Endothelial cell of umbilical vein (primary cell): ENCODE data around the gene MRPS34. TPM values are rescaled to one million over a fixed set of nuclear protein-coding genes. Genes with fewer than 3 reads are reported as not detected.

Experiments used
- BruUV-seq: library from RNA; stranded (reverse); fragments of 400-500 nt; replicated peaks from 2 replicates; lab custom pipeline; 2021; lab: Mats Ljungman, UMichigan
- CTCF ChIA-PET: fragments of 300-600, 350-600 bp; sonication (Branson Sonifier 250); formaldehyde crosslinking; loops from one replicate; lab custom pipeline; 2021; ENCODE audit warnings: antibody characterized with exemption, inconsistent platforms; lab: Charles Lee
- POLR2A ChIA-PET: fragments of 300-600, 350-600 bp; sonication (Branson Sonifier 250); formaldehyde crosslinking; loops from one replicate; lab custom pipeline; 2021; ENCODE audit warnings: antibody characterized with exemption, inconsistent platforms; lab: Charles Lee
- DNase-seq: peaks from one replicate; pipeline ENCODE4 v3.0.0-alpha.2; 2011; ENCODE audit warnings: low read depth, low spot score
- FAIRE-seq: peaks from 2 replicates; lab custom pipeline; 2011; peaks lifted over from hg19 to GRCh38; lab: Jason Lieb, UNC
- H2AFZ ChIP-seq: 2 replicates; pipeline ENCODE4 v1.6.0; 2012; ENCODE audit warnings: low read depth, low read length, control low read depth, inconsistent platforms
- H3K27ac ChIP-seq: 2 replicates; pipeline ENCODE4 v1.5.1; 2011; ENCODE audit warnings: low read depth, mild to moderate bottlenecking, control low read depth, low read length, moderate library complexity; ENCODE audit not compliant: insufficient read depth
- H3K27me3 ChIP-seq, 2 experiments: 2 replicates each; pipeline versions ENCODE4 v1.6.0 to v1.6.1; 2011; ENCODE audit warnings: low read length in 2 of 2, mixed read lengths in 1 of 2; ENCODE audit not compliant: control insufficient read depth in 2 of 2, insufficient read depth in 2 of 2
- H3K36me3 ChIP-seq, 2 experiments: 2 replicates in 1 of 2; 3 replicates in 1 of 2; pipeline ENCODE4 v1.5.1; 2011; ENCODE audit warnings: low read length in 2 of 2, mild to moderate bottlenecking in 1 of 2, moderate library complexity in 1 of 2; ENCODE audit not compliant: control insufficient read depth in 2 of 2, insufficient read depth in 2 of 2; ENCODE audit errors: extremely low read depth in 1 of 2
- H3K4me1 ChIP-seq: 3 replicates; pipeline ENCODE4 v1.5.1; 2011; ENCODE audit warnings: mild to moderate bottlenecking, low read length; ENCODE audit not compliant: control insufficient read depth, insufficient read depth; ENCODE audit errors: extremely low read depth
- H3K4me2 ChIP-seq: 2 replicates; pipeline ENCODE4 v1.6.1; 2011; ENCODE audit warnings: low read length, control low read depth, mixed read lengths; ENCODE audit not compliant: insufficient read depth
- H3K4me3 ChIP-seq, 3 experiments: fragments of 200-600 bp in 1 of 3; sonication (generic), shearing (Covaris generic) in 1 of 3; replicated peaks in 1 of 3; 2 replicates each; pipeline ENCODE4 v1.5.1; 2011 to 2016; ENCODE audit warnings: control low read depth in 3 of 3, low read length in 3 of 3, mild to moderate bottlenecking in 2 of 3, inconsistent platforms in 1 of 3, low read depth in 1 of 3, moderate library complexity in 1 of 3; ENCODE audit not compliant: insufficient read depth in 1 of 3
- H3K79me2 ChIP-seq: 2 replicates; pipeline ENCODE4 v1.6.0; 2012; ENCODE audit warnings: low read length, inconsistent platforms; ENCODE audit not compliant: control insufficient read depth, insufficient read depth
- H3K9ac ChIP-seq: replicated peaks from 2 replicates; pipeline ENCODE3; 2011; ENCODE audit warnings: low read length, control low read depth; ENCODE audit not compliant: insufficient read depth; ENCODE audit errors: extremely low read depth
- H3K9me1 ChIP-seq: replicated peaks from 3 replicates; pipeline ENCODE4 v1.6.0; 2011; ENCODE audit warnings: mild to moderate bottlenecking, low read length; ENCODE audit not compliant: control insufficient read depth, insufficient read depth; ENCODE audit errors: extremely low read depth
- H3K9me3 ChIP-seq: replicated peaks from 2 replicates; pipeline ENCODE4 v1.5.1; 2012; ENCODE audit warnings: low read length, inconsistent platforms; ENCODE audit not compliant: control insufficient read depth, insufficient read depth
- H4K20me1 ChIP-seq: replicated peaks from 2 replicates; pipeline ENCODE3; 2011; ENCODE audit warnings: mild to moderate bottlenecking, low read length; ENCODE audit not compliant: control insufficient read depth, insufficient read depth; ENCODE audit errors: extremely low read depth
- POLR2A ChIP-seq: IDR thresholded peaks from 2 replicates; pipeline ENCODE4 v1.6.1; 2012; ENCODE audit warnings: low read depth, mild to moderate bottlenecking, control low read depth, low read length
- dilution Hi-C: fragments of 300-500 bp; cut with MboI; formaldehyde crosslinking; loops from one replicate; pipeline ENCODE4 v1.15.0; 2019; ENCODE audit warnings: low sequenced_read_pairs; ENCODE audit not compliant: extremely low pct_ligation_motif_present
- intact Hi-C: fragments of 100-400 bp; cut with micrococcal nuclease; formaldehyde crosslinking; loops from one replicate; pipeline ENCODE4 v1.10.0; 2022
- microRNA-seq: library from miRNA; unstranded; fragments of <30 nt; microRNA quantifications from one replicate; pipeline ENCODE4 v1.2.0, GENCODE V29; 2021; ENCODE audit warnings: borderline number of aligned reads, borderline replicate concordance
- polyA plus RNA-seq, 4 experiments: library from polyadenylated mRNA; depleted of rRNA in 3 of 4; stranded (reverse) in 3 of 4; unstranded in 1 of 4; fragments of >200 nt; gene quantifications; 2 replicates each; pipeline versions ENCODE4 v1.2.1 to v1.2.3, GENCODE V29; 2011 to 2012; ENCODE audit warnings: missing spikeins in 1 of 4
- small RNA-seq: library from RNA; depleted of rRNA; stranded (forward); fragments of <200 nt; gene quantifications from one replicate; pipeline ENCODE3, GENCODE V24; 2012; ENCODE audit warnings: low replicate concordance, low read depth; ENCODE audit not compliant: insufficient read depth, insufficient read length
- total RNA-seq: library from RNA; stranded (reverse); gene quantifications from 2 replicates; pipeline ENCODE4 v1.2.3, GENCODE V29; 2021
- TF ChIP-seq, protein P1 (sequence below), 2 donors: IDR thresholded peaks; 1 replicate in 1 of 2; 2 replicates in 1 of 2; pipeline ENCODE4 v1.5.1; 2011; ENCODE audit warnings: low read length in 2 of 2, mild to moderate bottlenecking in 2 of 2, moderate library complexity in 2 of 2, control low read depth in 1 of 2, inconsistent platforms in 1 of 2, low read depth in 1 of 2; ENCODE audit not compliant: insufficient read depth in 1 of 2; ENCODE audit errors: extremely low read depth in 1 of 2

The MRPS34 gene
- total and polyA plus RNA-seq, 2 donors (not counting 3 experiments of a cell fraction or from before 2014, with no cell fraction given) = 82.1 to 102 TPM

DNA sequence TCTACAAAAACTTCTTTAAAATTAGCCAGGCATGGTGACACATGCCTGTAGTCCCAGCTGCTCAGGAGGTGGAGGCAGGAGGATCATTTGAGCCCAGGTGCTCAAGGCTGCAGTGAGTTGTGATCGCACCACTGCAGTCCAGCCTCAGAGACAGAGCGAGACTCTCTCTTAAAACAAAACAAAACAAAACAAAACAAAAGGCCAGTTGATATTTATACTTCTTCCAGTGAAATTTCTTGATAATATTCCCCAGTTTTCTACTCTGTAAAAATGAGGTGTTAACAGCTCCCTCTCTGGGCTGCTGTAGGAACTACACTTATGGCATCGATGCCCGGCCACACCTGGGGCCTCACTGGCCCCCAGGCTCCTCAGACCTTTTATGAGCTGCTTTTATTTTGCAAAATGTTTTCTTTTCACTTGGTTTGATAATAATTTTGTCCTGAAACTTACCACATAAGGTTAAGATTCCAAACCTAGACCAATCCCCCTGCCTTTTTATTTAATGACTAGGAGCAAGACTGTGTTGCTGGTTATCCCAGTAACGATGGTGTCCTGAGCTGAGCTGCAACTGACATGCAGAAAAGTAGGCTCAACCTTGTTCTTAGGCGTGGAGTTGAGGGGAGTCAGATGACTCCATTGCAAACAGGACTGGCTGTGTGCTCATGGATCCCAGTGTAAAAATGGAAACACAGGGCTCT, 49.3 kb downstream of the MRPS34 start:
- no peak overlapping the region for H3K27ac ChIP-seq

More for the DNA sequence above, 49.3 kb downstream of the MRPS34 start:
- H3K4me1 ChIP-seq = peaks cover 9% of the 10 kb centered on the region
- H4K20me1 ChIP-seq = no peaks in the 10 kb centered on the region
- H3K4me3 ChIP-seq = no peak overlapping the region
- DNase-seq = peak; percentile 60
- H3K9ac ChIP-seq = no peak overlapping the region
- H3K27me3 ChIP-seq = no peaks in the 10 kb centered on the region
- no peak for TF ChIP-seq POLR2A
- TF ChIP-seq, protein P1, sequence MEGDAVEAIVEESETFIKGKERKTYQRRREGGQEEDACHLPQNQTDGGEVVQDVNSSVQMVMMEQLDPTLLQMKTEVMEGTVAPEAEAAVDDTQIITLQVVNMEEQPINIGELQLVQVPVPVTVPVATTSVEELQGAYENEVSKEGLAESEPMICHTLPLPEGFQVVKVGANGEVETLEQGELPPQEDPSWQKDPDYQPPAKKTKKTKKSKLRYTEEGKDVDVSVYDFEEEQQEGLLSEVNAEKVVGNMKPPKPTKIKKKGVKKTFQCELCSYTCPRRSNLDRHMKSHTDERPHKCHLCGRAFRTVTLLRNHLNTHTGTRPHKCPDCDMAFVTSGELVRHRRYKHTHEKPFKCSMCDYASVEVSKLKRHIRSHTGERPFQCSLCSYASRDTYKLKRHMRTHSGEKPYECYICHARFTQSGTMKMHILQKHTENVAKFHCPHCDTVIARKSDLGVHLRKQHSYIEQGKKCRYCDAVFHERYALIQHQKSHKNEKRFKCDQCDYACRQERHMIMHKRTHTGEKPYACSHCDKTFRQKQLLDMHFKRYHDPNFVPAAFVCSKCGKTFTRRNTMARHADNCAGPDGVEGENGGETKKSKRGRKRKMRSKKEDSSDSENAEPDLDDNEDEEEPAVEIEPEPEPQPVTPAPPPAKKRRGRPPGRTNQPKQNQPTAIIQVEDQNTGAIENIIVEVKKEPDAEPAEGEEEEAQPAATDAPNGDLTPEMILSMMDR (IDR thresholded peaks at IDR 0.05; ENCODE audit: extremely low read depth in 1 of 2, insufficient read depth in 1 of 2, low read depth in 1 of 2, low read length in 2 of 2) = peak; percentile 69 to 70
- no peak overlapping the region for H3K4me2 ChIP-seq
- ChIA-PET POLR2A (interaction anchor here (0.6 kb wide), 1 partner anchor 112 kb away, joined by 5 read pairs; no protein-coding TSS in a partner anchor), CTCF (interaction anchor here (1.0 to 1.7 kb wide), 16 partner anchors 9 to 294 kb away, joined by 3 to 12 read pairs (median 4); partner anchors contain the start of genes NUBP2 and SPSB3)
- no peaks in the 10 kb centered on the region for H3K9me1 ChIP-seq
- no peaks in the 10 kb centered on the region for H3K9me3 ChIP-seq
- intact Hi-C loops = no loop called here
- peaks cover 4 to 28% of the 10 kb centered on the region in 2 experiments for H3K36me3 ChIP-seq
- dilution Hi-C loops = no loop called here
- no TSS peak for BruUV-seq
- peak; percentile 80 for FAIRE-seq
- no peak overlapping the region for H2AFZ ChIP-seq
- H3K79me2 ChIP-seq = peaks cover 29% of the 10 kb centered on the region

Small RNA genes lying within 50 kb of the gene (microRNA-seq; reads per million reads assigned to microRNA genes)
- gene MIR3177 = 2.7 reads per million

Small RNA genes lying within 50 kb of the gene (small RNA-seq; reads per million reads assigned to genes)
- gene MIR3177 = not detected

Other genes starting within 250 kb of the MRPS34 start
- gene TMEM204, start 239.5 kb downstream of the MRPS34 start, total RNA-seq = 32.5 and 37.5 TPM in 2 replicates
- 50.7 and 68.8 TPM in 2 replicates for gene TMEM204, start 239.5 kb downstream of the MRPS34 start, polyA plus RNA-seq
- gene IFT140, start 161.1 kb downstream of the MRPS34 start, total RNA-seq = 16.6 and 18.9 TPM in 2 replicates
- gene IFT140, start 161.1 kb downstream of the MRPS34 start, polyA plus RNA-seq = 8.8 and 9.5 TPM in 2 replicates
- gene CRAMP1, start 160.8 kb downstream of the MRPS34 start, total RNA-seq = 28.9 and 30.8 TPM in 2 replicates
- gene CRAMP1, start 160.8 kb downstream of the MRPS34 start, polyA plus RNA-seq = 20.2 and 21.5 TPM in 2 replicates
- gene JPT2, start 94.9 kb downstream of the MRPS34 start, total RNA-seq = 86.5 and 93.3 TPM in 2 replicates
- gene JPT2, start 94.9 kb downstream of the MRPS34 start, polyA plus RNA-seq = 30.4 and 35.8 TPM in 2 replicates
- 92.2 and 95.0 TPM in 2 replicates for gene MAPK8IP3, start 66.9 kb downstream of the MRPS34 start, total RNA-seq
- 40.7 and 48.6 TPM in 2 replicates for gene MAPK8IP3, start 66.9 kb downstream of the MRPS34 start, polyA plus RNA-seq
- 32.0 and 38.2 TPM in 2 replicates for gene NME3, start 1.6 kb downstream of the MRPS34 start, total RNA-seq
- gene NME3, start 1.6 kb downstream of the MRPS34 start, polyA plus RNA-seq = 74.4 and 133 TPM in 2 replicates
- 15.2 and 21.4 TPM in 2 replicates for gene EME2, start 324 bp downstream of the MRPS34 start, total RNA-seq
- gene EME2, start 324 bp downstream of the MRPS34 start, polyA plus RNA-seq = 9.7 and 11.5 TPM in 2 replicates
- 39.0 and 40.5 TPM in 2 replicates for gene SPSB3, start 9.4 kb upstream of the MRPS34 start, total RNA-seq
- gene SPSB3, start 9.4 kb upstream of the MRPS34 start, polyA plus RNA-seq = 86.2 and 107 TPM in 2 replicates
- gene NUBP2, start 9.8 kb upstream of the MRPS34 start, total RNA-seq = 55.0 and 58.2 TPM in 2 replicates
- 69.6 and 85.4 TPM in 2 replicates for gene NUBP2, start 9.8 kb upstream of the MRPS34 start, polyA plus RNA-seq
- not detected in 2 replicates for gene IGFALS, start 20.6 kb upstream of the MRPS34 start, total RNA-seq
- gene IGFALS, start 20.6 kb upstream of the MRPS34 start, polyA plus RNA-seq = 0.03 TPM in 1 of 2 replicates, not detected in the other
- gene HAGH, start 53.7 kb upstream of the MRPS34 start, total RNA-seq = 54.3 and 56.4 TPM in 2 replicates
- 84.2 and 122 TPM in 2 replicates for gene HAGH, start 53.7 kb upstream of the MRPS34 start, polyA plus RNA-seq
- 27.9 and 44.8 TPM in 2 replicates for gene FAHD1, start 54.1 kb upstream of the MRPS34 start, total RNA-seq
- gene FAHD1, start 54.1 kb upstream of the MRPS34 start, polyA plus RNA-seq = 69.2 and 85.0 TPM in 2 replicates
- gene MEIOB, start 99.0 kb upstream of the MRPS34 start, total RNA-seq = not detected in 2 replicates
- gene MEIOB, start 99.0 kb upstream of the MRPS34 start, polyA plus RNA-seq = 0.04 TPM in 1 of 2 replicates, not detected in the other
- not detected in 2 replicates for gene HS3ST6, start 145.3 kb upstream of the MRPS34 start, total RNA-seq
- gene HS3ST6, start 145.3 kb upstream of the MRPS34 start, polyA plus RNA-seq = not detected in 2 replicates
- gene MSRB1, start 170.1 kb upstream of the MRPS34 start, total RNA-seq = 20.7 and 25.0 TPM in 2 replicates
- 42.1 and 54.6 TPM in 2 replicates for gene MSRB1, start 170.1 kb upstream of the MRPS34 start, polyA plus RNA-seq
- gene RPL3L, start 181.6 kb upstream of the MRPS34 start, total RNA-seq = not detected in 2 replicates
- not detected in 2 replicates for gene RPL3L, start 181.6 kb upstream of the MRPS34 start, polyA plus RNA-seq
- 124 and 144 TPM in 2 replicates for gene NDUFB10, start 186.4 kb upstream of the MRPS34 start, total RNA-seq
- 167 and 192 TPM in 2 replicates for gene NDUFB10, start 186.4 kb upstream of the MRPS34 start, polyA plus RNA-seq
- 2,793 and 3,036 TPM in 2 replicates for gene RPS2, start 191.7 kb upstream of the MRPS34 start, total RNA-seq
- 9,021 and 12,733 TPM in 2 replicates for gene RPS2, start 191.7 kb upstream of the MRPS34 start, polyA plus RNA-seq
- not detected in 2 replicates for gene RNF151, start 193.7 kb upstream of the MRPS34 start, total RNA-seq
- gene RNF151, start 193.7 kb upstream of the MRPS34 start, polyA plus RNA-seq = not detected in 2 replicates
- 42.2 and 42.3 TPM in 2 replicates for gene TBL3, start 198.9 kb upstream of the MRPS34 start, total RNA-seq
- gene TBL3, start 198.9 kb upstream of the MRPS34 start, polyA plus RNA-seq = 77.1 and 80.6 TPM in 2 replicates
- 0.60 TPM in 1 of 2 replicates, not detected in the other for gene NOXO1, start 208.3 kb upstream of the MRPS34 start, total RNA-seq
- gene NOXO1, start 208.3 kb upstream of the MRPS34 start, polyA plus RNA-seq = 0.37 and 0.40 TPM in 2 replicates
- 29.9 and 30.5 TPM in 2 replicates for gene GFER, start 211.1 kb upstream of the MRPS34 start, total RNA-seq
- 13.7 and 26.0 TPM in 2 replicates for gene GFER, start 211.1 kb upstream of the MRPS34 start, polyA plus RNA-seq
- gene SYNGR3, start 216.8 kb upstream of the MRPS34 start, total RNA-seq = 0.81 and 0.95 TPM in 2 replicates
- gene SYNGR3, start 216.8 kb upstream of the MRPS34 start, polyA plus RNA-seq = 1.4 and 2.6 TPM in 2 replicates
- 60.5 and 67.0 TPM in 2 replicates for gene ZNF598, start 236.7 kb upstream of the MRPS34 start, total RNA-seq
- gene ZNF598, start 236.7 kb upstream of the MRPS34 start, polyA plus RNA-seq = 43.3 TPM in 2 replicates
- gene NPW, start 246.7 kb upstream of the MRPS34 start, total RNA-seq = 3.3 and 3.9 TPM in 2 replicates
- 0.84 and 1.8 TPM in 2 replicates for gene NPW, start 246.7 kb upstream of the MRPS34 start, polyA plus RNA-seq